ENCODE results near the gene ATG2A.

The ATG2A gene

DNA sequence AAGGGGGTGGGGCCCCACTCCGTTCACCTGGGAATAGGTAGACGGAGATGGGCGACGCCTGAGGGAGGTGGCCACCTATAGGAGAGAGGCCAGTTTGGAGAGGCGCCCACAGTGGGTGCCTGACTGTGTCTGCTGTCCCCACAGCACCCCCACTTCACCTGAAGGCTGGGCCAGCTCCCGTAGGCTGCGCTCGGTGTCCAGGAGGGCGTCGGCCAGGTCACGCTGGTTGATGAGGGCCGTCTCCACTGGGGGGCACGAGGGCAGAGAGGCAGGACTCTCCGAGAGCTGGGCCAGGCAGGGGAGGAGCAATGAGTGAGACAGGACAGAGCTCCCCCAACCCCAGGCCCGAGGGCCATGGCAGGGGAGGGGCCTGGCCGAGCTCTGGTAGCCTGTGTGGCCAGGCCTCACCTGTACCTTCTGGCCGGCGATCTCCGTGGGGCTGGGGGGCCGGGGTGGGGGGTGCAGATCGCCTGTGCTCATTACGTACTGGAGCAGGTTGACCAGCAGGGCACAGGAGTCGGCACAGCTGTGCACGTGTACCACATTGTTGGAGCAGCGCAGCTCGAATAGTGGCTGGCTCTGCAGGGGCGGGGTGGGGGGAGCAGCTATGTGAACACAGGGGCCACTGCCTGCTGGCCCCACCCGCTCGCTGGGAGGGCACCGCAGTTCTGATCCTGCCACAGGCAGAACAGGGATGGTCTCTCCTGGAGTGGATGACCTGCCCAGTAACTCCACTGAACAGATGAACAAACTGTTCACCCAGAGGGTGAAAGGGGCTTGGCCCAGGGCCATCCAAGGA lies 14.7 kb downstream of the ATG2A start:
- no peak for ATAC-seq (ENCODE audit: low read depth)
- DNase-seq (ENCODE audit: low spot score in 2 of 2) = no peak
- Mint-ChIP-seq H3K27me3 (no peaks in the 10 kb centered on the region), H3K36me3 (peaks cover 13% of the 10 kb centered on the region), H3K27ac (no peak overlapping the region), H3K9me3 (no peaks in the 10 kb centered on the region), H3K4me1 (peaks cover 4% of the 10 kb centered on the region), H3K4me3 (no peak overlapping the region)

DNA sequence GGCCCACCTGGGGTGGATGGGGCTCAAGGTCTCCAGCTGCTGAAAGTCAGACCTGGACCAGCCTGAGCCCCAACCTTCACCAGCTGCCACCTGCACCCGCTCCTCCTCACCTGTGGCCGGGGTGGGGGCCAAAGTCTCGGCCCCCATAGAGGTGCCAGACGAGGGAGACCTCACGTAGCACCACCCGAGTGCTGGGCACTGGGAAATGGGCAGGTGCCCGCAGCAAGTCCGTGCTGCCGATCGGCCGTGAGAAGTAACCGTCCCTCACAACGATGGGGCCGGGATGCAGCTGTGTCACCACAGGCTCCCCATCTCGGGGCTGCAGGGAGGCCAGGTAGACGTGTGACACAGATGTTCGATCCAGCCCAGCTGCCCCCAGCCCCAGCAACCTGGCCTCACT lies 16.2 kb downstream of the ATG2A start:
- Mint-ChIP-seq H3K27ac (no peak overlapping the region), H3K4me3 (no peak overlapping the region), H3K27me3 (no peaks in the 10 kb centered on the region), H3K9me3 (no peaks in the 10 kb centered on the region), H3K4me1 (peaks cover 4% of the 10 kb centered on the region), H3K36me3 (peaks cover 11% of the 10 kb centered on the region)
- no peak for DNase-seq (ENCODE audit: low spot score in 2 of 2)
- ATAC-seq (ENCODE audit: low read depth) = no peak

DNA sequence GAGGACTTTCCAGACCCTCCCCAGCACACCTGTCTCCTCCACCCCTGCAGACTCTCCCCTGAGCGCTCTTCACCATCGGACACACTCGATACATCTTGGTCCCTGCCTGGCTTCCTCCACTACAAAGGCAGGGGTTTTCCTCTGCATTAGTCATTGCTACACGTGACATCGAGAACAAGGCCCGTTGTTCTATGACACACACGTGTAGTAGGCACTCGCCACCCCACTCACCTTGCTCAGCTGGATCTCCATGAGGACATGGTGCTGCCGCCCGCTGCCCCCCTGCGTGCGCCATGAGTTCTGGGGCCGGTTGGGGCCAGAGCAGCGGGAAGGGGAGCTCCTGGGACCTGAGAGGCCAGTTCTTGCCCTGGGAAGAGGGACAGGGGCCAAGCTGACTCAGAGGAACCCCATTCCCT lies 16.7 kb downstream of the ATG2A start:
- ATAC-seq (ENCODE audit: low read depth) (peak; percentile 96), DNase-seq (ENCODE audit: low spot score in 2 of 2) (no peak)
- no peaks in the 10 kb centered on the region for H3K9me3 Mint-ChIP-seq
- H3K36me3 Mint-ChIP-seq = peaks cover 9% of the 10 kb centered on the region
- H3K27me3 Mint-ChIP-seq = no peaks in the 10 kb centered on the region
- H3K4me3 Mint-ChIP-seq = no peak overlapping the region
- peaks cover 4% of the 10 kb centered on the region for H3K4me1 Mint-ChIP-seq
- peak overlapping the region; percentile 58 for H3K27ac Mint-ChIP-seq

DNA sequence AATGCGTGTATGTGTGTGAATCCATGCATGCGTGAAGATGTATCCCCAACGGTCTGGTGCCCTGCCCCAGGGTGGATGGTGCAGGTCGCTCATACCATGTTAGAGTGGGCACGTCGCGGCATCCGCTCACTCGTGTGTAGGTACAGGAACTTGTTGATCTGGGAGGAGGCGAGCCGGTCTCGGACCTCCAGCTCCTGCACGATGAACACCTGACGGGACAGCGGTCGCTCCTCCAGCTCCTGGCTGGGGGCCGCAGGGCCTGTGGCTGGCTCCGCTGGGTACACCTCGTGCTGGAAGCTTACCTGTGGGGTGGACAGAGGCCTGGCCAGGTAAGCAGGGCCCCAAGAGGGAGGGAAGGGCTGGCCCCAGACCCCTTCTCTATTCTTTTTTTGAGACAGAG lies 18.5 kb downstream of the ATG2A start:
- no peak for DNase-seq (ENCODE audit: low spot score in 2 of 2)
- no peak for ATAC-seq (ENCODE audit: low read depth)
- H3K9me3 Mint-ChIP-seq = no peaks in the 10 kb centered on the region
- H3K4me1 Mint-ChIP-seq = peaks cover 7% of the 10 kb centered on the region
- H3K27me3 Mint-ChIP-seq = no peaks in the 10 kb centered on the region
- peaks cover 7% of the 10 kb centered on the region for H3K36me3 Mint-ChIP-seq
- no peak overlapping the region for H3K27ac Mint-ChIP-seq
- H3K4me3 Mint-ChIP-seq = no peak overlapping the region

DNA sequence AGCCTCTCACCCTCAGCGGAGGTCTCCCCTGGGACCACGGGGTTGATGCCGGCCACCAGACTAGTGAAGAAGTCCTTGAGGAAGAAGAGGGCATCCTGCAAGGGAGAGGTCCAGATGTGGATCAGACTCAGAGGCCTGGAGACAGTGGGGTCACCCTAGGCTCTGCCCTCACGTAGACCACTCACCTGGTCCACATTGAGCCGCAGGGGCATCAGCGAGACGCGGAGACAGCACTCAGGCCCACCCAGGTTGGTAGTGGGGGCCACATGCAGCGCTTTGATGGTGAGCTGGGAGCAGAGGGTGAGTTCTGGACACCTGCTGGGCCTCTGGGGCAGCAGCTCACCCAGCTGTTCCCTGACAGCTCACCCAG lies 18.9 kb downstream of the ATG2A start:
- Mint-ChIP-seq H3K4me3 (no peak overlapping the region), H3K27me3 (no peaks in the 10 kb centered on the region), H3K4me1 (peaks cover 7% of the 10 kb centered on the region), H3K36me3 (peaks cover 7% of the 10 kb centered on the region), H3K27ac (no peak overlapping the region), H3K9me3 (no peaks in the 10 kb centered on the region)
- DNase-seq (ENCODE audit: low spot score in 2 of 2) (no peak), ATAC-seq (ENCODE audit: low read depth) (no peak)

DNA sequence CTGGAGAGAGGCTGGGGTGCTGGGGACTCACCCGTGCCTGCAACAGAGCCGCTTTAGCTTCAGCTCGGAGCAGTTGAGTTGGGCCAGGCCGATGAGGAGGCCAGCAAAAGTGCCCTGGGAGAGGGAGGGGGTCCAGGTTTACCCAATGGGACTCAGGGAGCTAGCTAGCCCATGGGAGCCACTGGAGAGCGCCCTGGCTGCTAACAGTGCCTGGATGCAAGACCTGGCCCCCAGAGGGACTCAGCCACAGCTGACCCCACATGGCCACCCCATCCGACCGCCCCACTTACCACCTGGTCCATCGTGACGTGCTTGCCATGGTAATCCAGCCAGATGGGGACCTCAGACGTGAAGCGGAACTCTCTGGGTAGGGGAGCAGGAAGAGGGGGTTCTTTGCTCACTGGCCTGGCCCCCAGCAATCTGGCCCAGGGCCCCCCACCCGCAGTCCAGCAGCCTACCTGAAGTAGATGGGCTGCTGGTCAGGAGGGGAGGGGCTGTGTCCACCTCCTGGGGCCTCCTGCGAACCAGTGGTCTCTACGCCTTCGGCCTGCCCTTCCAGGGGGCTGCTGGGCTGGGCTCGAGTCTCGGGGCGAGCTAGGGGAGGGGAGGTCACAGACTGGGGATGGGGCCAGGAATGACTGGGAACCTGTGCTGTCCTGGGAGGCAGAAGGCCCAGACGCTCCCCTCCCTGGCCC lies 19.5 kb downstream of the ATG2A start:
- Mint-ChIP-seq H3K4me1 (peaks cover 7% of the 10 kb centered on the region), H3K27me3 (no peaks in the 10 kb centered on the region), H3K27ac (no peak overlapping the region), H3K36me3 (peaks cover 7% of the 10 kb centered on the region), H3K4me3 (no peak overlapping the region), H3K9me3 (no peaks in the 10 kb centered on the region)
- no peak for ATAC-seq (ENCODE audit: low read depth)
- DNase-seq (ENCODE audit: low spot score in 2 of 2) = no peak

DNA sequence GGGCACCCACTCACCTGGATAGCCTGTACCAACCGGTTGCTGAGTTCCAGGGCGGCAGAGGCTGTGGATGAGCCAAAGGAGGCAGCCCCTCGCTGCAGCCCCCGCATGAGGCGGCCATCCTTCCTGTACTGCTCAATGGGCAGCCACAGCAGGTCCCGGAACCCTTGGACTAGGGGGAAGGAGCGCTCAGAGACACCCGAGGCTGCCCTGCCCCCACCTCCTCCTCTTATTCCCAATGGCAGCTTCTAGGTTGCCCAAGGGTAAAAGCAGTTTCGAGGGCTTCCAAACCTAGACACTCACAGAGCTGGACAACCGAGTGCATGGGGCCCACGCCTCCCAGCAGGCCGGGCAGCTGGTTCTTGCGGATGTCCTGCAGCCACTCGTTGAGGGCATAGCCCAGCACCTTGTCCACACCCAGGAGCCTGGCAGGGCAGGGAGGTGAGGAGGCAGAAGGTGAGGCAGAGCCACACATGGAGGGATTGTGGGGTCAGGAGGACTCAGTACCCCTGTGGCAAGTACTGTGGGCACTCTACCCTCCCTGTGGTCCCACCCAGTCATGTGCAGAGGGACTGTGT lies 20.5 kb downstream of the ATG2A start:
- H3K4me3 Mint-ChIP-seq = no peak overlapping the region
- no peak for ATAC-seq (ENCODE audit: low read depth)
- H3K36me3 Mint-ChIP-seq = peaks cover 7% of the 10 kb centered on the region
- H3K27ac Mint-ChIP-seq = no peak overlapping the region
- H3K27me3 Mint-ChIP-seq = no peaks in the 10 kb centered on the region
- H3K9me3 Mint-ChIP-seq = no peaks in the 10 kb centered on the region
- no peak for DNase-seq (ENCODE audit: low spot score in 2 of 2)
- H3K4me1 Mint-ChIP-seq = peaks cover 9% of the 10 kb centered on the region

DNA sequence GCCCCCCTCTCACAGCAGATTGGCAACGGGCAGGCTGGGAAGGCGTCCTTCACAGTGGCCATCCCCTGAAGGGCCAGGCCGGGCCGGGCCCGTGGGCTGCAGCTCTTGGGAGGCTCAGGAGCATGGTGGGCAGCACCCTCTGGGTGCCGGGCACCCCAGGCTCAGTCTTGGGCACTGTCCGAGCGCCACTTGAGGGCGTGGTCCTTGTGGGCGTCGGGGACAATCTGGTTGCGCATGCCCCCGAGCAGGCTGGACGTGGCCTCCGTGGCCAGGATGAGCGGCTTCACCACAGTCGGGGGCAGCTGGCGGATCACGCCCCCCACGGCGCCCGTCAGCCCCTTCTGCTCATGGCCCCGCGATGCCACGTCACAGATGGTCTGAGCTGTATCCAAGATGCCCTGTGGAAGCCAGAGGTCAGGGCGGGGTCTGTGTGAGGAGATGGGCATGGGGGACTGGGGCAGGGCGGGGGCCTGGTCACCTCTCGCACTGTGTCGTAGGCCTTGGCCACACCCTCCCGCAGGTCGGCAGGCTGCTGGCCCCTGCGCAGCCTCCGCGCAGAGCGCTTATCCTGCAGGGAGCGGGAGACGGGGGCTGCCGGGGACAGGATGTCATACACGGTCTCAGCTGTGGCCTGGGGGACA lies 22.1 kb downstream of the ATG2A start:
- Mint-ChIP-seq H3K9me3 (no peaks in the 10 kb centered on the region), H3K4me1 (peaks cover 5% of the 10 kb centered on the region), H3K27me3 (no peaks in the 10 kb centered on the region), H3K27ac (no peak overlapping the region), H3K4me3 (no peak overlapping the region), H3K36me3 (peaks cover 4% of the 10 kb centered on the region)
- ATAC-seq (ENCODE audit: low read depth) = no peak
- DNase-seq (ENCODE audit: low spot score in 2 of 2) = no peak

DNA sequence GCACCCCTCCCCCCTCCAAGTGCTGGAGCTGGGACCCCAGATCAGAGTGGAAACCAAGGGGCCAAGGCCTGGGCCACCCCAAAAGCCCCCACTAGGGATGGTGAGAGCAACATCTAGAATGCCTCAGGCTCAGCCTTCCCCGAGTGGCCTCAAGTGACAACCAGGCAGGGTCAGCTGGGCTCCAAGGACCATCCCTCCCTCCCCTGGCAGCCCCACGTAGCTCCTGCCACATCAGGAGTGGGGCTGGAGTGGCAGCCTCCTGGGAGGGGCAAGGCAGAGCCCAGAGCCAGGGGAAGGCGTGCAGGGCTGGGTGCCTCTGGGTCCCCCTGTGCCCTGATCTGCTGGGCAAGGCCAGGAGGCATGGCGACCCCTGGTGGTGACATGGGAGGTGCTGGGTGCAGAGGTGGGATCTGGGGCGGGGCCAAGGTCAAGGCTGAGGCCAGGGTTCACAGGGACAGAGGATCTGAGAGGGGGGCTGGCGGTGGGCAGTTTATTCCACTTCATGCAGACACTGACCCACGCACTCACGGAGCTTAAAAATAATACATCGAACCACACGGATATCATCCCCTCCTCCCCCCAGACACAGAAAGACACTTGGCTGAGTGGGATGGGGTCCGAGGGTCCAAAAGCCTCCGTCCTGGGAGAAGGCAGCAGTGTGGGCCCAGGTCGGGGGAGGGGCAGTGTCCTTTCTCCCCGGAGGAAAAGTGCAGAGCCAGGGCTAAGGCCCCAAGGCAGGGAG lies 22.8 kb downstream of the ATG2A start:
- peak; percentile 91 to 97 for DNase-seq (ENCODE audit: low spot score in 2 of 2)
- peak; percentile 99 for ATAC-seq (ENCODE audit: low read depth)
- peaks cover 5% of the 10 kb centered on the region for H3K4me1 Mint-ChIP-seq
- H3K27me3 Mint-ChIP-seq = no peaks in the 10 kb centered on the region
- H3K9me3 Mint-ChIP-seq = no peaks in the 10 kb centered on the region
- no peak overlapping the region for H3K27ac Mint-ChIP-seq
- no peak overlapping the region for H3K4me3 Mint-ChIP-seq
- peaks cover under 1% of the 10 kb centered on the region for H3K36me3 Mint-ChIP-seq

DNA sequence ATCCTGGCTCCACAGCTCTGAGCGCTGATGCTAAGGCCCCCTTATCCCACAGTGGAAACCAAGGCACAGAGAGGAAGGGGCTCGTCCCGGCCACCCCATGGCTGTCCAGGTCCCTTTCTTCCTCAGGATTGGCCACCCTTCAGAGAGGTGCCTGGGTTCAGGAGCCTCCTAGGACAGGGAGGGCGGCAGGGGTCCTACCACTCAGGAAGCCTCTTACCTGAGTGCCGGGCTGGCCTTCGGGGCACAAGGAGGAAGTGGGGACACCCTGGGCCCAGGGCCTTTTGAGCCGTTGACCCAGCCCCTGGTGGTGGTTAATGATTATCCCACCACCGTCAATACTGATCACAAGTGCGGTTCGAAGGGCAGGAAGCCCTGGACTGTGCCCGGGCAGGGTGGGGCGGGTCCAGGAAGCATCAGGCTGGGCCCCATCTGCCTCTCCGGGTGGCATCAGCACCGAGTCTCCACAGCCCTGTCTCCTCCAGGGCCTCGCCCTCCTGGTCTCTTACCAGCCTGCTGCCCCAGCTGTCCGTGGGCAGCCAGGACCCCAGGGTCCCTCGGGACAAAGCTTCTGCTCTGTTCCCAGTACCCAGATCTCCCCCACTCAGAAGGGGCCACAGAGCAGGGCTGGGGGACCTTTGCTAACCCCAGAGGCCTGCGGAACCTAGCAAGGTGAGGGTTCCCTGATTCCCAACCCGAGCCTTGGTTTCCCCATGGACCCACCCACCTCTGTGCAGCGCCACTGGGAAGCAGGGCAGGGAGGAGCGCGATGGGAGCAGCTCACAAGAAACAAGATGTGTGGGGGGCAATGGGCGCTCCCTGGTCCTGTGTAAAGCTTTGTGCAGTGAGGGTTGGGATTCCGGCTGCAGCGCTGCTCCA lies 23.6 kb downstream of the ATG2A start:
- H3K27me3 Mint-ChIP-seq = no peaks in the 10 kb centered on the region
- DNase-seq (ENCODE audit: low spot score in 2 of 2) (no peak), ATAC-seq (ENCODE audit: low read depth) (no peak)
- no peaks in the 10 kb centered on the region for H3K36me3 Mint-ChIP-seq
- no peaks in the 10 kb centered on the region for H3K9me3 Mint-ChIP-seq
- no peak overlapping the region for H3K27ac Mint-ChIP-seq
- H3K4me1 Mint-ChIP-seq = peaks cover 5% of the 10 kb centered on the region
- no peak overlapping the region for H3K4me3 Mint-ChIP-seq

DNA sequence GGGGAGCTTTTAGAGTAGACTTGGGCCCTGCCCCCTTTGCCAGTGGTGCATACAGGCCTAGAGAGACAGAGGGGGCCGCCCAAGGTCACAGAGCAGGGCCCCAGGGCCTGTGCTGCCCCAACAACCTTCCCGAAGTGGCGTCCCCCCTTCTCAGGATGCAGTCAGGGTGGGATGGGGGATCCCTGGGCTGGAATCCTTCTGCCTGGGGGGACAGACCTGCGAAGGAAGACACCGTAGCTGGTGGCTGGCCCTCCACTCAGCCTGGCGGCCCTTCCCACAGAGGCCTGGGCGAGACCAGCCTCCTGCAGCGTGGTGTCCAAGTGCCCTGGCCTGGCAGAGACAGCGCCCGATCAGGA lies 24.2 kb downstream of the ATG2A start:
- Mint-ChIP-seq H3K4me1 (peaks cover 10% of the 10 kb centered on the region), H3K36me3 (no peaks in the 10 kb centered on the region), H3K27me3 (no peaks in the 10 kb centered on the region), H3K27ac (no peak overlapping the region), H3K4me3 (no peak overlapping the region), H3K9me3 (no peaks in the 10 kb centered on the region)
- DNase-seq (ENCODE audit: low spot score in 2 of 2) (no peak), ATAC-seq (ENCODE audit: low read depth) (no peak)

DNA sequence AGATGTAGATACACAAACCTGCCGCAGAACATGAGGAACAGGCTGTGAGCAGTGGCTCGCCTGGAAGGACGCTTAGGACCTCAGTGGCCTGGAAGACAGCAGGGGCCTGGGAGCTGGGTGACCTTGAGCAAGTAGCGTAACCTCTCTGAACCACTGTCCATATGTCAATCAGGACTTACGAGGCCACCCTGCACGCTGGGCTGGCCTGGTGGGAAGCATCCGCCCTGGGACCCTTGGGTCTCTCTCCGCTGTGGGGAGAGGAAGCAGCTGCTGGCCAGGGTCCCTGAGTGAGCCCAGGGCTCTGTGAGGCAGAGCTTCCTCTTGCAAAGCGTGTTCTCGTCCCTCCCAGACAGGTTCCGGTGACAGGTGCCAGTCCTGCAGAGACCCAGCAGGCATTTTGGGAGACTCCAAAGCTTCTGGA lies 24.6 kb downstream of the ATG2A start:
- no peak overlapping the region for H3K27ac Mint-ChIP-seq
- no peak overlapping the region for H3K4me3 Mint-ChIP-seq
- DNase-seq (ENCODE audit: low spot score in 2 of 2) = no peak

DNA sequence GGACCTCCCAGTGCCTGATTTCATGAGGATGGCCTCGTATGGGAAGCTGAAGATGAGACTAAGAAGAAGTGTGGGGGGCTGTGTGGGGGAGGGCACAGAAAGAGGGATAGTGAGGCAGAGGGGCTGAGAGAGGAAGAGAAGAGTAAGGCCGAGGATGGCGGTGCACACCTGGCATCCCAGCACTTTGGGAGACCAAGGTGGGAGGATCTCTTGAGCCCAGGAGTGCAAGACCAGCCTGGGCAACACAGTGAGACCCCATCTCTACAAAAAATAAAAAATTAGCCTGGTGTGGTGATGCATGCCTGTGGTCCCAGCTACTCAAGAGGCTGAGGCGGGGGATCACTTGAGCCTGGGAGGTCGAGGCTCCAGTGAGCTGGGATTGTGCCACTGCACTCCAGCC lies 25.1 kb downstream of the ATG2A start:
- DNase-seq (ENCODE audit: low spot score in 2 of 2) (no peak), ATAC-seq (ENCODE audit: low read depth) (no peak)
- no peaks in the 10 kb centered on the region for H3K9me3 Mint-ChIP-seq
- H3K27me3 Mint-ChIP-seq = no peaks in the 10 kb centered on the region
- H3K27ac Mint-ChIP-seq = no peak overlapping the region
- H3K4me1 Mint-ChIP-seq = peaks cover 13% of the 10 kb centered on the region
- H3K4me3 Mint-ChIP-seq = no peak overlapping the region
- H3K36me3 Mint-ChIP-seq = no peaks in the 10 kb centered on the region

More for the DNA sequence above, 24.6 kb downstream of the ATG2A start:
- no peak for ATAC-seq (ENCODE audit: low read depth)
- Mint-ChIP-seq H3K4me1 (peaks cover 12% of the 10 kb centered on the region), H3K9me3 (no peaks in the 10 kb centered on the region), H3K36me3 (no peaks in the 10 kb centered on the region), H3K27me3 (no peaks in the 10 kb centered on the region)
